ENCODE measurements around the gene MSS51.

MSS51 gene

DNA sequence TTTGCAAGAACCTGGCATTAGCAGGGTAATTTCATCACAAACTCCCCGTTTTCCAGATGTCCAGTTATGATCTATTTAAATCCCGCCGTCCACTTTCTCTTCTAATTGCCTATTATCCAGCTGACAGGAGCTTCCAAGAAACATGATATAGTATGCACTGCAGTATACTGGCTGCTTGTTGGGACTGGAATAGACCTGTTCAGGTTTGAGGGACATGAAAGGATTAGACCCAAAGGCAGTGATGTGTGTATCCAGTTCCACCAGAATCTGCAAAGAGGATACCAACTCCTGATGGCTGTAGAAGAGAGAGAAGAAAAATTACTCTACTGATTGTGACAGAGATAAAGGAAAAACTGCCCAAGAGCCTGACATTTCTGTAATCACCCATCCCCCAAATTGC is 8.9 kb downstream of the MSS51 start:
- in situ Hi-C loops (cut with MboI; ENCODE audit: low sequenced_read_pairs, unreplicated experiment): no loop called here
- DNase-seq (ENCODE audit: low spot score): no peak
- TF ChIP-seq CTCF (IDR thresholded peaks at IDR 0.05; ENCODE audit: borderline replicate concordance, control extremely low read depth, extremely low read depth, insufficient read depth, missing control alignments): no peak

GRCh38 chr10:73423309-73423708 is 10.1 kb downstream of the MSS51 start:
- in situ Hi-C loops (cut with MboI; ENCODE audit: low sequenced_read_pairs, unreplicated experiment): no loop called here
- TF ChIP-seq CTCF (IDR thresholded peaks at IDR 0.05; ENCODE audit: borderline replicate concordance, control extremely low read depth, extremely low read depth, insufficient read depth, missing control alignments): no peak
- no peak for DNase-seq (ENCODE audit: low spot score)

DNA sequence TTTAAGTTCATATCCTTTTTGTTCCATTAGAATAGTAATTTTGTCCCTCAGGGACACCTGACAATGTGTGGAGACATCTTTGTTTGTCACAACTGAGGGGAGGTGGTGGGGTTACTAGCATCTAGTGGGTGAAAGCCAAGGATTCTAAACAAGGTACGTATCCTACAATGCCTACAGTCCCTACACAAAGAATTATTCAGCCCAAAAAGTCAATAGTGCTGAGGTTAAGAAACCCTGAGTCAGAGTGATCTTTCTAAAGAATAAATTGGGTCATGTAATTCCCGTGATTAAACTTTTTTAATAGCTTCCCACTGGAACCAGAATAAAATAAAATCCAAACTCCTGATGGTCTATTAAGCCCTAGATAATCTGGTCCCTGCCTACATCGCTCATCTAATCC is 16.8 kb downstream of the MSS51 start:
- no peak for TF ChIP-seq CTCF (IDR thresholded peaks at IDR 0.05; ENCODE audit: borderline replicate concordance, control extremely low read depth, extremely low read depth, insufficient read depth, missing control alignments)
- in situ Hi-C loops (cut with MboI; ENCODE audit: low sequenced_read_pairs, unreplicated experiment): no loop called here
- DNase-seq (ENCODE audit: low spot score): no peak

DNA sequence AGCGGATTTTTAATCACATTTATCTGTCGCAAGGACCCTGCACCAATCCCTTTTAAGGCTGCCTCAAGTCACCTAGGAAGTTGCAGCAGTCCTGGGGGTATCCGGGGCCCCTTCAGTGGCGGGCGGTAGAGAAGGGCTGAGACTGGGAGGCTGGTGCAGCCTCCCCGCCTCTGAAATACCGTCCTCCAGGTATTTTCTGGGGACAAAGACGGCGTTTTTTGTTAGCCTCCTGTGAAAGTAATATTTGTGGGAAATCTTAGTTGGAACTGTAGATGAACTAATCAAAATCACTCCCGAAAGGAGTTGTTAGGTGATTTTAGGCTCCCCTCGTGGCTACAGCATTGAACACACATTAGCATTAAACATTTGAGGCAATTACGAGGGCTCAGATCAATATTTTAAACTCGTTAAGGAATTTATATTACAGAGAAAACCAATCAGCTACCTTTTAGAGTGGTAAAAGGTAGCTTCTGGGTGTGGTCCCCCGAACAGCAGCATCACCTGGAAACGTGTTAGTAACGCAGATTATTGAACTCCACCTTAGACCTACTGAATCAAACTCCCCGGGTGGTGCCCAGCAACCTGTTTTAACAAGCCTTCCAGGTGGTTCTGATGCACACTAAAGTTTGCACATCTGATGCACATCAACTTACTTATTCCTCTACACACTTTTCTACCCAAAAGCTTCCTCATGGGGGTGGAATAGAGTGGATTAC is 19.0 kb downstream of the MSS51 start:
- TF ChIP-seq CTCF (IDR thresholded peaks at IDR 0.05; ENCODE audit: borderline replicate concordance, control extremely low read depth, extremely low read depth, insufficient read depth, missing control alignments): no peak
- DNase-seq (ENCODE audit: low spot score): no peak
- in situ Hi-C loops (cut with MboI; ENCODE audit: low sequenced_read_pairs, unreplicated experiment): no loop called here

DNA sequence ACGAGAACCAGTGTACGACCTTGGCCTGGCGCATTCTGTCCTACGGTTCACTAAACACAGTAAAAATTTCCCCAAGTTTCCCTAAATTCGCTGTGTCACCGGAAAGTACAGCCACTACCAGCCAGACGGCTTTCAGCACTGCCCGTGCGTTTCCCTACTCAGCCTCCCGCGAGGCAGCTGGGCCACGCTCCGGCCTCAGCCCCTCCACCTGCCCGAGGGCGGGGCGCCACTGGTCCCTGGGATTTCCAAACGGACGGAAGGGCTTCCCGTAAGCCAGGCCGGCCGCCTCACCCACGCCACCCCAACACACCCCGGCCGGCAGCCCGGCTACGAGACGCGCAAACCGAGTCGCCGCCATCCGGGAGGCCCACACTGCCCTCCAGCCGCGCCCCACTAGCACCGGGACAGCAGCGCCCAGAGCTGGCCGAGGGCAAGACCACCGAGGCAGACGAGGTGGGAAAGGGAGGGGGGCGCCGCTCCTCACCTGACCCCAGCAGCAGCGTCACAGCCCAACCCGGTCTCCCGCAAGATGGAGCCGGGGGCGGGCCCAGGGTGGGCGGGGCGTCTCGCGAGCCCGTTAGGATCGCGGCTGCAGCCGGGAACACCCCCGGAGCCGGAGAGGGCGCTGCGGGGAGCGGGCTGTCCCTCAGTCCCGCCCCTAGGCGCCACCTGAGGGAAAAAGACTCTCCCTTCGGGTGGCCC is 19.7 kb downstream of the MSS51 start, which contains the start of gene ANXA7:
ANXA7 (minus strand) TSS at position 531 of the 702 bp plus-strand sequence. CDS start 13,202 bp downstream, outside the sequence.
- in situ Hi-C loops (cut with MboI; ENCODE audit: low sequenced_read_pairs, unreplicated experiment): no loop called here
- TF ChIP-seq CTCF (IDR thresholded peaks at IDR 0.05; ENCODE audit: borderline replicate concordance, control extremely low read depth, extremely low read depth, insufficient read depth, missing control alignments): no peak
- peak; percentile 99 for DNase-seq (ENCODE audit: low spot score)

GRCh38 chr10:73413108-73413527 is 20.2 kb downstream of the MSS51 start:
- in situ Hi-C loops (cut with MboI; ENCODE audit: low sequenced_read_pairs, unreplicated experiment): no loop called here
- DNase-seq (ENCODE audit: low spot score): peak; percentile 67
- TF ChIP-seq CTCF (IDR thresholded peaks at IDR 0.05; ENCODE audit: borderline replicate concordance, control extremely low read depth, extremely low read depth, insufficient read depth, missing control alignments): no peak
